Bronchial epithelial cell (primary cell): ENCODE measurements around the gene MRPS14. TPM values are rescaled to one million over a fixed set of nuclear protein-coding genes. Genes with fewer than 3 reads are reported as not detected.

ENCODE experiments used
- DNase-seq: peaks from one replicate; pipeline ENCODE4 v3.0.0-alpha.2; 2010; ENCODE audit warnings: low read depth
- FAIRE-seq: peaks from 2 replicates; lab custom pipeline; 2011; peaks lifted over from hg19 to GRCh38; lab: Jason Lieb, UNC
- H3K27me3 ChIP-seq: 2 replicates; pipeline ENCODE4 v1.5.1; 2011; ENCODE audit warnings: low read length; ENCODE audit not compliant: control insufficient read depth, insufficient read depth
- H3K36me3 ChIP-seq: 2 replicates; pipeline ENCODE4 v1.5.1; 2011; ENCODE audit warnings: low read length; ENCODE audit not compliant: control insufficient read depth, insufficient read depth
- H3K4me3 ChIP-seq: 2 replicates; pipeline ENCODE4 v1.5.1; 2011; ENCODE audit warnings: mild to moderate bottlenecking, low read depth, low read length, control low read depth
- CTCF ChIP-seq: IDR thresholded peaks from 2 replicates; pipeline ENCODE4 v1.5.1; 2011; ENCODE audit warnings: mild to moderate bottlenecking, moderate library complexity, low read length, control low read depth, inconsistent platforms; ENCODE audit not compliant: insufficient read depth, severe bottlenecking
- total RNA-seq: library from RNA; depleted of rRNA; stranded (reverse); fragments of >200 nt; gene quantifications from 2 replicates; pipeline ENCODE4 v1.2.1, GENCODE V29; 2014

MRPS14 gene
- total RNA-seq, 1 donor from 2014 or later: 21.3 TPM

- no peak for TF ChIP-seq CTCF
- no peak for DNase-seq
- FAIRE-seq: no peak
- H3K36me3 ChIP-seq: no peaks in the 10 kb centered on the region
- no peak overlapping the region for H3K4me3 ChIP-seq
- no peaks in the 10 kb centered on the region for H3K27me3 ChIP-seq
Measured at GRCh38 chr1:174995916-174996315, 27.3 kb downstream of the MRPS14 start.

GRCh38 chr1:174995121-174995520, 28.1 kb downstream of the MRPS14 start:
- FAIRE-seq (no peak), DNase-seq (no peak)
- H3K27me3 ChIP-seq: no peaks in the 10 kb centered on the region
- H3K36me3 ChIP-seq: no peaks in the 10 kb centered on the region
- H3K4me3 ChIP-seq: no peak overlapping the region
- no peak for TF ChIP-seq CTCF

- FAIRE-seq (no peak), DNase-seq (no peak)
- no peak for TF ChIP-seq CTCF
- no peaks in the 10 kb centered on the region for H3K36me3 ChIP-seq
- no peaks in the 10 kb centered on the region for H3K27me3 ChIP-seq
- no peak overlapping the region for H3K4me3 ChIP-seq
Measured at GRCh38 chr1:174991473-174991872, 31.8 kb downstream of the MRPS14 start.

GRCh38 chr1:174990382-174990999, 32.7 kb downstream of the MRPS14 start:
- TF ChIP-seq CTCF: no peak
- DNase-seq: peak; percentile 76
- FAIRE-seq: no peak
- H3K36me3 ChIP-seq: no peaks in the 10 kb centered on the region
- no peaks in the 10 kb centered on the region for H3K27me3 ChIP-seq
- H3K4me3 ChIP-seq: peak overlapping the region; percentile 44

- no peaks in the 10 kb centered on the region for H3K36me3 ChIP-seq
- FAIRE-seq (no peak), DNase-seq (no peak)
- no peak for TF ChIP-seq CTCF
- H3K27me3 ChIP-seq: no peaks in the 10 kb centered on the region
- H3K4me3 ChIP-seq: no peak overlapping the region
Measured at GRCh38 chr1:174989536-174990220, 33.5 kb downstream of the MRPS14 start.
